ENCODE measurements around the gene PPP2R5E. TPM values are rescaled to one million over a fixed set of nuclear protein-coding genes. Genes with fewer than 3 reads are reported as not detected.

Gene PPP2R5E
- total RNA-seq, 4 donors from 2014 or later, result 23.7 to 41.1 (median 25.5) TPM

DNA sequence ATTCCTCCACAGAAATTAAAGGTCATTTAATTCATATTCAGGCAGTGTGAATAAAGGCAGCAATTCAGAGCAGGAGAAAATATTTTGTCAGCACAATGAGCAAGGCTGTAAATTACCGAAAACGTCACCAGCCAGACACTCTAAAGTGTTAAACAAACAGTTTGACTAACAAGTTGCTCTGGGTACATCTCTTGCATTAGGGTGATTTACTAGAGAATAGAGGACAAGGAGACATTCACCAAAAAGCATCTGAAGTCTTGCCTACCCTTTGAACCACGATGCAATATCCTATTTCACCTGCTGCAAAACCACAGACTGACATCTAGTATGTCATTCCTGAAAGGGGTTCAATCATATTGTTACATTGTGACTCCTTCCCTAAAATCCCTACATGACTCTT is 197.4 kb downstream of the PPP2R5E start:
- TF ChIP-seq, protein P1, sequence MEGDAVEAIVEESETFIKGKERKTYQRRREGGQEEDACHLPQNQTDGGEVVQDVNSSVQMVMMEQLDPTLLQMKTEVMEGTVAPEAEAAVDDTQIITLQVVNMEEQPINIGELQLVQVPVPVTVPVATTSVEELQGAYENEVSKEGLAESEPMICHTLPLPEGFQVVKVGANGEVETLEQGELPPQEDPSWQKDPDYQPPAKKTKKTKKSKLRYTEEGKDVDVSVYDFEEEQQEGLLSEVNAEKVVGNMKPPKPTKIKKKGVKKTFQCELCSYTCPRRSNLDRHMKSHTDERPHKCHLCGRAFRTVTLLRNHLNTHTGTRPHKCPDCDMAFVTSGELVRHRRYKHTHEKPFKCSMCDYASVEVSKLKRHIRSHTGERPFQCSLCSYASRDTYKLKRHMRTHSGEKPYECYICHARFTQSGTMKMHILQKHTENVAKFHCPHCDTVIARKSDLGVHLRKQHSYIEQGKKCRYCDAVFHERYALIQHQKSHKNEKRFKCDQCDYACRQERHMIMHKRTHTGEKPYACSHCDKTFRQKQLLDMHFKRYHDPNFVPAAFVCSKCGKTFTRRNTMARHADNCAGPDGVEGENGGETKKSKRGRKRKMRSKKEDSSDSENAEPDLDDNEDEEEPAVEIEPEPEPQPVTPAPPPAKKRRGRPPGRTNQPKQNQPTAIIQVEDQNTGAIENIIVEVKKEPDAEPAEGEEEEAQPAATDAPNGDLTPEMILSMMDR (IDR thresholded peaks at IDR 0.05; ENCODE audit: low read depth), result no peak

DNA sequence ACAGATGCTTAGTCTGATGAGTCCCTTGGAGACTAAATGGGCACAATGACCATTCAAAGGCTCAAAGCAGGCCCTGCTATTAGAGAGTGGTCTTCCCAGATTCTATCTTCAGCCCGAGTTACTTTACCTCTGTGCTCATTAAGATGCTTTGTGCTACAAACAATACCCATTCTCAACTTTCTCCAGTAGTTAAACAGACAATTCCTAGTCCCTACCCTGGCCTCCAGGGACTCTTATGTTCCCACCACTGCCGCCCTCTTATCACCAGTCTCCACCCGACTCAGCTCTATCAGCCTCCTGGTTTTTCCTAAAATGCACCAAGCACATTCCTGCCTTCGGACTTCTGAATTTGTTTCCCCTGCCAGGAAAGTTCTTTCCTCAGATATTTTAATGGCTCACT is 198.8 kb downstream of the PPP2R5E start:
- TF ChIP-seq, protein P1 (IDR thresholded peaks at IDR 0.05; ENCODE audit: low read depth), result no peak

DNA sequence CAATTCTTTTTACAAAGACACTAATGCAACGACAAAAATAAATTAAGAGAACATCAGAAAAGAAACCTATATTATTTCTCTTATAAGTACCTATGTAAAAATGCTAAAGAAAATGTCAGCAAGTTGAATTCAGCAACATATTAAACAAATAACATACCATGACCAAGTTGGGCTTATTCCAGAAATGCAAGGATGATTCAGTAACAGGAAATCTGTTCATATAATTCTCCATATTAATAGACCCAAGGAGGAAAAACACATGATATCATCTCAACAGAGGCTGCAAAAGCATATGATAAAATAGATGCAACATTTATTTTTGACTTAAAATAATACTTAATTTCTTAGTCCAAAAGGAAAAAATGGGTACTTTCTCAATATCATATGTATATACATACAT is 199.3 kb downstream of the PPP2R5E start:
- TF ChIP-seq, protein P1 (IDR thresholded peaks at IDR 0.05; ENCODE audit: low read depth), result no peak

DNA sequence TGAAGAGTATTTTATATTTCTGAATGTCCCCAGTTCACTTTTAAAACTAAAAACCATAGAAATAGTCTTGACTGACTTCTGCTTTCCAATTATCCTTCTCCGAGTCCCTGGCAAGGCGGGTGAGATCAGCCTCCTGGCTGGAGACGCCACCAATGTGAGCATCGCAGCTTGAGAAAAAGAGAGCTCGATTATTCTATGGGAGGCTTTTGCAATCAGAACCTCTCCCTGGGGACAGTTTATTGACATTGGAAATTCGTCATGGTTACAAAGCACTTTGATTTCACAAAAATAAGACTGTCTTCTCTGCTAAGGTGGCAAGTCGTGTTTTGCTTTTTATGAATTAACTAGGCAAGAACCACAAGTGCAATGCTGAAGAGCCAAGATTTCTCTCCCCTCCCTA is 200.8 kb downstream of the PPP2R5E start:
- TF ChIP-seq, protein P1 (IDR thresholded peaks at IDR 0.05; ENCODE audit: low read depth), result no peak

DNA sequence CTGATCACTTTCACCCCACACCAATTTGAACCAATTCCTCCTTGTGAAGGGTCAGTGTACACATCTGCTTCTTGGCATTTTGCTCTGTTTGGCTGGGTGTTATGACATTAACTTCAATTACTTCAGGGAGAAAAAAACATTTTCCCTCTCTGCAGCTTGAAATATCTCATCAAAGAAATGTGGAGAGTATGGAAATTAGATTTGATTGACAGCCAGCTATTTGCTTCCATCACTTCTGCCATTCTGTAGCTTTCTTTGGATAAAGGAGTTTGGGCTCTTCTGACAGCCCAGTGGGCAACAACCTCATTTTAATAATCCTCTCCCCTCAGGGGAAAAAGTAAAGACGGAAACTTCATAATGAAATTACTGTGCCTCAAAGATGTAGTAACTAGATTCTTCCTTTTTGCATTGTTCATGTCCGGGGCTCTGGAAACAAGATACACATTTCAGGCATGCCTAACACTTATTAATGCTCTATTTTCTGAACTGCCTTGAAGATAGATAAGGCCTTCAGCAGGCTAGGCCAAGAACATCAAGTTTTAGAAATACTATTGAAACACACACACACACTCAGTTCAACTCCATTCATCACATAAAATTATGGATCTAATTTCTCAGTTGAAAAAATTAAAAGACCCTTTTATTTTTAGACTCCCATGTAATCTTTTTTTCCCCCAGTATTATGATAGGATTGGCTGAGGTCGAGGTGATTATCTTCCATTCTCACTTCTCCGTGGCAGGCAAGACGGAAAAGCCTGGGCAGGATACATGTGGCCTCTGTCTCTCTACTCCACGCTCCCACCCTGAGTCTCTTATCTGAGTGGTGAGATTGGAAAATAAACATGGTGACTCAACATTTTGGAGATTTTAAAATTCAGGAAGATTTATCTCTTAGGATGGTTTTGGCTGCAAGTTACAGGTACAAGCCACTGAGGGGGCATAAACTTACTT is 214.1 kb downstream of the PPP2R5E start:
- TF ChIP-seq, protein P1 (IDR thresholded peaks at IDR 0.05; ENCODE audit: low read depth), result no peak

DNA sequence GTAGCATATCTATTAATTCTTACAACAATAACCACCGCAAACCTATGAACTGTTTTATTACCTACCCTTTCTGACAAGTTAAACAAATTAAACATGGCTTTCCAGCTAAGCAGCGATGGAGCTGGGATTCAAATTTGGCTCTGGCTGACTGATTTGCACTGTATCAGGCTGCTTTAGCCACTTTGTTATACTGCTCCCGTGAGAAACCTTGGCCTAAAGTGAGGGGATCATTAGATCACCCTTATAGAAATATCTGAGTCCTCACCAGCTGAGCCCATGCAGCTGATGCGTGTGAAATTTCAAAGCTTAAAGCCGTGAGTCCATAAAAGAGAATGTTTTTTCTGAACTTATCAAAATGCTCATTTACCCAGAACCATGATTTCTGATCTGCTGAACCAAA is 216.3 kb downstream of the PPP2R5E start:
- TF ChIP-seq, protein P1 (IDR thresholded peaks at IDR 0.05; ENCODE audit: low read depth), result no peak

DNA sequence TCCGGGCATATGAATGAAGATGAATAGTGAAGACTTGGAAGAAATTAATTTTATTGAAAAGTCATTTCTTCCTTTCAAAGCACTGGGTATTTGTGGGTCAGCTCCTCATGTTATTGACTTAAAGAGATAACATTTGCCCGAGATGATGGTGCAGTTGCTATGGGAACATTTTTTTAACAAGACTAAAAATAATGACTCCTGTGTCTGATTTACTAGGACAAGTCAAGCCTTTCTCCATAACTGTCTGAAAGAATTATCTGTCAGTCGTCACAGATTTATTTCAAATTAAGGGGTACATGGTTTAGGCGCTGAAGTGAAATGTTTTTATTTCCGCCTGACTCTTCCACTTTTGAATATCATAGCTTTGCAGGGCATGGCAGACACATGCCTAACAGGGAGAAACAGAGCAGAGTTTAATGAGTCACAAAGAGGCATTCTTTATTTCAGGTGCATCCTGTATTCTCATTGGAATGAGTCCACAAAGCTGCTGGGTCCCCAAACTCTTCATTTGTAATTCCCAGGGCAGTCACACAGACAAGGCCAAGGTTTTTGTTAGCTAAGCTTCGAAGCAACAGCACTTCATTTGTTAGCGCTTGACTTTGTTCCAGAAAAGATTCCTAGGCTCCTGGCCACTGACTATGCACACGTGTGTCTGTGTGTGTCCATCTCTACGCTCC is 220.1 kb downstream of the PPP2R5E start:
- TF ChIP-seq, protein P1 (IDR thresholded peaks at IDR 0.05; ENCODE audit: low read depth), result no peak
